Endothelial cell of umbilical vein (primary cell): ENCODE results near the gene TGM6. TPM values are rescaled to one million over a fixed set of nuclear protein-coding genes. Genes with fewer than 3 reads are reported as not detected.

Experiments
- BruUV-seq: library from RNA; stranded (reverse); fragments of 400-500 nt; replicated peaks from 2 replicates; lab custom pipeline; 2021; lab: Mats Ljungman, UMichigan
- CTCF ChIA-PET: fragments of 300-600, 350-600 bp; sonication (Branson Sonifier 250); formaldehyde crosslinking; loops from one replicate; lab custom pipeline; 2021; ENCODE audit warnings: antibody characterized with exemption, inconsistent platforms; lab: Charles Lee
- POLR2A ChIA-PET: fragments of 300-600, 350-600 bp; sonication (Branson Sonifier 250); formaldehyde crosslinking; loops from one replicate; lab custom pipeline; 2021; ENCODE audit warnings: antibody characterized with exemption, inconsistent platforms; lab: Charles Lee
- DNase-seq: peaks from one replicate; pipeline ENCODE4 v3.0.0-alpha.2; 2011; ENCODE audit warnings: low read depth, low spot score
- FAIRE-seq: peaks from 2 replicates; lab custom pipeline; 2011; peaks lifted over from hg19 to GRCh38; lab: Jason Lieb, UNC
- H2AFZ ChIP-seq: 2 replicates; pipeline ENCODE4 v1.6.0; 2012; ENCODE audit warnings: low read depth, low read length, control low read depth, inconsistent platforms
- H3K27ac ChIP-seq: 2 replicates; pipeline ENCODE4 v1.5.1; 2011; ENCODE audit warnings: low read depth, mild to moderate bottlenecking, control low read depth, low read length, moderate library complexity; ENCODE audit not compliant: insufficient read depth
- H3K27me3 ChIP-seq, 2 experiments: 2 replicates each; pipeline versions ENCODE4 v1.6.0 to v1.6.1; 2011; ENCODE audit warnings: low read length in 2 of 2, mixed read lengths in 1 of 2; ENCODE audit not compliant: control insufficient read depth in 2 of 2, insufficient read depth in 2 of 2
- H3K36me3 ChIP-seq, 2 experiments: 2 replicates in 1 of 2; 3 replicates in 1 of 2; pipeline ENCODE4 v1.5.1; 2011; ENCODE audit warnings: low read length in 2 of 2, mild to moderate bottlenecking in 1 of 2, moderate library complexity in 1 of 2; ENCODE audit not compliant: control insufficient read depth in 2 of 2, insufficient read depth in 2 of 2; ENCODE audit errors: extremely low read depth in 1 of 2
- H3K4me1 ChIP-seq: 3 replicates; pipeline ENCODE4 v1.5.1; 2011; ENCODE audit warnings: mild to moderate bottlenecking, low read length; ENCODE audit not compliant: control insufficient read depth, insufficient read depth; ENCODE audit errors: extremely low read depth
- H3K4me2 ChIP-seq: 2 replicates; pipeline ENCODE4 v1.6.1; 2011; ENCODE audit warnings: low read length, control low read depth, mixed read lengths; ENCODE audit not compliant: insufficient read depth
- H3K4me3 ChIP-seq, 3 experiments: fragments of 200-600 bp in 1 of 3; sonication (generic), shearing (Covaris generic) in 1 of 3; replicated peaks in 1 of 3; 2 replicates each; pipeline ENCODE4 v1.5.1; 2011 to 2016; ENCODE audit warnings: control low read depth in 3 of 3, low read length in 3 of 3, mild to moderate bottlenecking in 2 of 3, inconsistent platforms in 1 of 3, low read depth in 1 of 3, moderate library complexity in 1 of 3; ENCODE audit not compliant: insufficient read depth in 1 of 3
- H3K79me2 ChIP-seq: 2 replicates; pipeline ENCODE4 v1.6.0; 2012; ENCODE audit warnings: low read length, inconsistent platforms; ENCODE audit not compliant: control insufficient read depth, insufficient read depth
- H3K9ac ChIP-seq: replicated peaks from 2 replicates; pipeline ENCODE3; 2011; ENCODE audit warnings: low read length, control low read depth; ENCODE audit not compliant: insufficient read depth; ENCODE audit errors: extremely low read depth
- H3K9me1 ChIP-seq: replicated peaks from 3 replicates; pipeline ENCODE4 v1.6.0; 2011; ENCODE audit warnings: mild to moderate bottlenecking, low read length; ENCODE audit not compliant: control insufficient read depth, insufficient read depth; ENCODE audit errors: extremely low read depth
- H3K9me3 ChIP-seq: replicated peaks from 2 replicates; pipeline ENCODE4 v1.5.1; 2012; ENCODE audit warnings: low read length, inconsistent platforms; ENCODE audit not compliant: control insufficient read depth, insufficient read depth
- H4K20me1 ChIP-seq: replicated peaks from 2 replicates; pipeline ENCODE3; 2011; ENCODE audit warnings: mild to moderate bottlenecking, low read length; ENCODE audit not compliant: control insufficient read depth, insufficient read depth; ENCODE audit errors: extremely low read depth
- EZH2 ChIP-seq: IDR thresholded peaks from 2 replicates; pipeline ENCODE4 v1.6.1; 2012; ENCODE audit warnings: borderline replicate concordance, low read depth, mild to moderate bottlenecking, moderate library complexity, low read length, inconsistent platforms; ENCODE audit not compliant: severe bottlenecking
- FOS ChIP-seq: IDR thresholded peaks from 2 replicates; pipeline ENCODE4 v1.6.1; 2011; ENCODE audit warnings: mild to moderate bottlenecking, low read length, moderate library complexity, borderline replicate concordance; ENCODE audit not compliant: insufficient read depth
- GATA2 ChIP-seq: IDR thresholded peaks from 2 replicates; pipeline ENCODE4 v1.7.0; 2011; ENCODE audit warnings: low read depth, mild to moderate bottlenecking, moderate library complexity, mixed read lengths, low read length; ENCODE audit not compliant: insufficient read length, insufficient read depth
- JUN ChIP-seq: IDR thresholded peaks from 2 replicates; pipeline ENCODE4 v1.6.1; 2011; ENCODE audit warnings: borderline replicate concordance, low read depth; ENCODE audit not compliant: insufficient read length, insufficient read depth
- MYC ChIP-seq: IDR thresholded peaks from one replicate; pipeline ENCODE4 v1.6.1; 2011; ENCODE audit warnings: mild to moderate bottlenecking, low read depth, low read length
- POLR2A ChIP-seq: IDR thresholded peaks from 2 replicates; pipeline ENCODE4 v1.6.1; 2012; ENCODE audit warnings: low read depth, mild to moderate bottlenecking, control low read depth, low read length
- POLR2AphosphoS5 ChIP-seq: IDR thresholded peaks from 2 replicates; pipeline ENCODE4 v1.6.1; 2012; ENCODE audit warnings: low read depth, mild to moderate bottlenecking, control low read depth, low read length, moderate library complexity; ENCODE audit not compliant: insufficient read depth
- dilution Hi-C: fragments of 300-500 bp; cut with MboI; formaldehyde crosslinking; loops from one replicate; pipeline ENCODE4 v1.15.0; 2019; ENCODE audit warnings: low sequenced_read_pairs; ENCODE audit not compliant: extremely low pct_ligation_motif_present
- intact Hi-C: fragments of 100-400 bp; cut with micrococcal nuclease; formaldehyde crosslinking; loops from one replicate; pipeline ENCODE4 v1.10.0; 2022
- polyA plus RNA-seq, 4 experiments: library from polyadenylated mRNA; depleted of rRNA in 3 of 4; stranded (reverse) in 3 of 4; unstranded in 1 of 4; fragments of >200 nt; gene quantifications; 2 replicates each; pipeline versions ENCODE4 v1.2.1 to v1.2.3, GENCODE V29; 2011 to 2012; ENCODE audit warnings: missing spikeins in 1 of 4
- total RNA-seq: library from RNA; stranded (reverse); gene quantifications from 2 replicates; pipeline ENCODE4 v1.2.3, GENCODE V29; 2021
- TF ChIP-seq, protein P1 (sequence below): IDR thresholded peaks from 2 replicates; pipeline ENCODE4 v1.6.1; 2011; ENCODE audit not compliant: insufficient read depth, insufficient read length
- TF ChIP-seq, protein P2 (sequence below), 2 donors: IDR thresholded peaks; 1 replicate in 1 of 2; 2 replicates in 1 of 2; pipeline ENCODE4 v1.5.1; 2011; ENCODE audit warnings: low read length in 2 of 2, mild to moderate bottlenecking in 2 of 2, moderate library complexity in 2 of 2, control low read depth in 1 of 2, inconsistent platforms in 1 of 2, low read depth in 1 of 2; ENCODE audit not compliant: insufficient read depth in 1 of 2; ENCODE audit errors: extremely low read depth in 1 of 2

TGM6 gene
- total and polyA plus RNA-seq, 2 donors (not counting 3 experiments of a cell fraction or from before 2014, with no cell fraction given): not detected

DNA sequence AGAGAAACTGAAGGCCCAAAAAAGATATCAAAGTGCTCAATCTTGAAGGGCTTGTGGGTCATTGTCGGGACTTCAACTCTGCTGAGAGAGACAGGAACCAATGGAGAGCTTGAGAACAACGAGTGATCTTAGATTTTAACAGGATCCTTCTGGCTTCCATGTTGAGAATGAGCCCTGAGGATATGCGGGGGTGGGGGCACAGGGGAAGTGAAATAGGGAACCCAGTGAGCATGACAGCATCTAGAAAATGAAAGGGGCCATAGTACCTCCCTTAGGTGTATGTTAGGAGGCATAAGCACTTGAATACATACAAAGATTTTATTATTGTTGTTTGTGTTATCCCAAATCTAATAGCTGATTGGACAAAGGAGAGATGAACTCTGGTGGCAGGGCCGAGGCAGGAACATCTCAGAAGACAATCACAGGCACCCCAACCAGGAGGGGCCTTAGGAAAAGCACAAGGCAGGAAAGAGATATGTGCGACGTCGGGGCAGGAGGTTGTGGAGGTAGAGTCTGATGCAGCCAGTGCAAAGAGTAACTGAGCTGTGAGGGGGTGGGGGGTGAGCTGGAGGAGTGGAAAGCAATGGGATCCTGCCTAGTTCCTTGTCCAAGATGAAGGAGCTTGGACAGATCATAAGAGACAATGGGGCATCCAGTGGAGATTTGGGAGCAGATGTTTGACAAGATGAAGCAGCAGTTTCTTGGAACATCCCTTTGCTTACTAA is 10.4 kb downstream of the TGM6 start:
- Histone ChIP-seq H3K4me3 (no peak overlapping the region), H3K79me2 (no peaks in the 10 kb centered on the region), H3K4me2 (no peak overlapping the region), H3K9me3 (no peaks in the 10 kb centered on the region), H3K4me1 (no peaks in the 10 kb centered on the region), H3K27me3 (no peaks in the 10 kb centered on the region), H3K9me1 (no peaks in the 10 kb centered on the region), H3K36me3 (no peaks in the 10 kb centered on the region), H4K20me1 (no peaks in the 10 kb centered on the region), H3K27ac (no peak overlapping the region), H2AFZ (no peak overlapping the region), H3K9ac (no peak overlapping the region)
- FAIRE-seq (no peak), DNase-seq (no peak)
- TF ChIP-seq POLR2A: no peak
- TF ChIP-seq GATA2: no peak
- TF ChIP-seq, protein P1, sequence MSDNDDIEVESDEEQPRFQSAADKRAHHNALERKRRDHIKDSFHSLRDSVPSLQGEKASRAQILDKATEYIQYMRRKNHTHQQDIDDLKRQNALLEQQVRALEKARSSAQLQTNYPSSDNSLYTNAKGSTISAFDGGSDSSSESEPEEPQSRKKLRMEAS: no peak
- no peak for TF ChIP-seq EZH2
- no peak for TF ChIP-seq JUN
- TF ChIP-seq, protein P2, sequence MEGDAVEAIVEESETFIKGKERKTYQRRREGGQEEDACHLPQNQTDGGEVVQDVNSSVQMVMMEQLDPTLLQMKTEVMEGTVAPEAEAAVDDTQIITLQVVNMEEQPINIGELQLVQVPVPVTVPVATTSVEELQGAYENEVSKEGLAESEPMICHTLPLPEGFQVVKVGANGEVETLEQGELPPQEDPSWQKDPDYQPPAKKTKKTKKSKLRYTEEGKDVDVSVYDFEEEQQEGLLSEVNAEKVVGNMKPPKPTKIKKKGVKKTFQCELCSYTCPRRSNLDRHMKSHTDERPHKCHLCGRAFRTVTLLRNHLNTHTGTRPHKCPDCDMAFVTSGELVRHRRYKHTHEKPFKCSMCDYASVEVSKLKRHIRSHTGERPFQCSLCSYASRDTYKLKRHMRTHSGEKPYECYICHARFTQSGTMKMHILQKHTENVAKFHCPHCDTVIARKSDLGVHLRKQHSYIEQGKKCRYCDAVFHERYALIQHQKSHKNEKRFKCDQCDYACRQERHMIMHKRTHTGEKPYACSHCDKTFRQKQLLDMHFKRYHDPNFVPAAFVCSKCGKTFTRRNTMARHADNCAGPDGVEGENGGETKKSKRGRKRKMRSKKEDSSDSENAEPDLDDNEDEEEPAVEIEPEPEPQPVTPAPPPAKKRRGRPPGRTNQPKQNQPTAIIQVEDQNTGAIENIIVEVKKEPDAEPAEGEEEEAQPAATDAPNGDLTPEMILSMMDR (IDR thresholded peaks at IDR 0.05; ENCODE audit: extremely low read depth in 1 of 2, insufficient read depth in 1 of 2, low read depth in 1 of 2, low read length in 2 of 2): no peak
- TF ChIP-seq POLR2AphosphoS5: no peak
- TF ChIP-seq FOS: no peak
- no peak for TF ChIP-seq MYC
- intact Hi-C loops: no loop called here
- dilution Hi-C loops: no loop called here
- CTCF ChIA-PET: no interaction called here
- no TSS peak for BruUV-seq
- POLR2A ChIA-PET: no interaction called here
